ENCODE results near the gene DNHD1. TPM values are rescaled to one million over a fixed set of nuclear protein-coding genes. Genes with fewer than 3 reads are reported as not detected.
A peak's percentile ranks its signal among the peaks of the same experiment; 100 is the strongest.

The DNHD1 gene
- total and polyA plus RNA-seq, 2 of the 8 experiments (the other 6 are each of a cell fraction or from before 2014, with no cell fraction given) = 5.0 to 6.8 TPM

DNA sequence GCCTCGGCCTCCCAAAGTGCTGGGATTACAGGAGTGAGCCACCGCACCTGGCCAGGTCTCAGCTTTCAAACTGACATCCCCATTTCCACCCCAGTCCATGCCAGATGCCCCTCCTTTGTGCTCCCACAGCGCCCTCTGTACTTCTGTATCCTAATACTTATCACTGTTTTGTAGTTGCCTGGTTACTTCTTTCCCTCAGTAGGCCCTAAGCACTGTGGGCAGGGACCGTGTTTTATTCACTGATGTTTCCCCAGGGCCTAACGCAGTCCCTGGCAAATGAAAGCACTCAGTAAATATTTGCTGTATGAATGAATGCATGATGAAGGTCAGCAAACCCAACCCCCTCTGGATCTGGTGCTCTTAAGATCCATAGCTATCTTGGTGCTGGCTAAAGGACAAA, 21.1 kb upstream of the DNHD1 start:
- Histone ChIP-seq H3K79me2 (ENCODE audit: control insufficient read depth in 1 of 2, insufficient read depth in 2 of 2, low read length in 2 of 2) (peaks cover 6 to 14% of the 10 kb centered on the region in 2 experiments), H2BK12ac (ENCODE audit: low read depth, low read length) (no peak overlapping the region), H3K4me3 (ENCODE audit: extremely low read depth in 1 of 4, insufficient read depth in 2 of 4, low read depth in 3 of 4, low read length in 4 of 4) (no peak overlapping the region), H3K14ac (ENCODE audit: insufficient read length) (no peak overlapping the region), H2BK120ac (replicated peaks; ENCODE audit: low read depth, low read length) (no peak overlapping the region), H2AFZ (ENCODE audit: low read length) (no peak overlapping the region), H3K9ac (replicated peaks in 1 of 4; ENCODE audit: extremely low read depth in 1 of 4, low read depth in 3 of 4, low read length in 3 of 4) (no peak overlapping the region), H3K9me3 (ENCODE audit: insufficient read depth in 2 of 2, low read depth in 1 of 2, low read length in 1 of 2) (no peaks in the 10 kb centered on the region), H3K23ac (ENCODE audit: insufficient read length) (no peak overlapping the region), H3K27ac (ENCODE audit: low read depth, low read length) (0 out of 2 replicates have a peak overlapping the region, but pooled peaks have one; percentile 29), H3K27me3 (replicated peaks in 1 of 4; ENCODE audit: control insufficient read depth in 3 of 4, extremely low read depth in 1 of 4, insufficient read depth in 3 of 4, low read length in 3 of 4) (no peaks in the 10 kb centered on the region; a peak in 1 of 7 replicates), H3K4ac (replicated peaks; ENCODE audit: insufficient read length, low read depth, low read length) (no peak overlapping the region), H3K56ac (replicated peaks; ENCODE audit: insufficient read length, low read depth, low read length) (no peak overlapping the region), H4K8ac (ENCODE audit: extremely low read depth, insufficient read depth, low read length) (no peak overlapping the region), H4K91ac (replicated peaks; ENCODE audit: insufficient read length, low read length) (no peak overlapping the region), H2BK20ac (ENCODE audit: low read length) (no peak overlapping the region), H4K5ac (ENCODE audit: insufficient read length, low read depth, low read length) (no peak overlapping the region), H2BK5ac (ENCODE audit: low read depth, low read length) (no peak overlapping the region), H2BK15ac (ENCODE audit: low read length) (no peak overlapping the region), H4K20me1 (replicated peaks in 1 of 2; ENCODE audit: control insufficient read depth in 1 of 2, insufficient read depth in 2 of 2, low read length in 2 of 2) (peaks cover 1 to 6% of the 10 kb centered on the region in 2 experiments), H2AK5ac (ENCODE audit: low read depth, low read length) (no peak overlapping the region), H3K18ac (ENCODE audit: extremely low read depth, low read length) (no peak overlapping the region), H3K4me1 (replicated peaks in 1 of 4; ENCODE audit: control insufficient read depth in 3 of 4, insufficient read depth in 4 of 4, low read length in 3 of 4) (peaks cover 8 to 24% (median 11%) of the 10 kb centered on the region in 4 experiments), H3K4me2 (ENCODE audit: insufficient read depth in 1 of 2, low read depth in 2 of 2, low read length in 2 of 2) (no peak overlapping the region; a peak in 1 of 4 replicates), H3K36me3 (ENCODE audit: control insufficient read depth in 2 of 4, insufficient read depth in 4 of 4, low read length in 3 of 4) (peaks cover 13 to 34% (median 24%) of the 10 kb centered on the region in 4 experiments), H3K79me1 (ENCODE audit: low read depth, low read length) (peaks cover 7% of the 10 kb centered on the region; the same call in 1 of the 2 replicates), H3K23me2 (ENCODE audit: low read depth, low read length) (peaks cover 15% of the 10 kb centered on the region)
- POLR2A ChIA-PET (ENCODE audit: partially characterized antibody) = interaction anchor here (1.1 to 3.1 kb wide), 13 partner anchors 9 to 205 kb away, joined by 3 to 13 read pairs (median 4); partner anchors contain the start of genes DNHD1, HPX and TAF10
- DNase-seq (ENCODE audit: low read depth in 1 of 2, low spot score in 2 of 2) = peak in 1 of 2 experiments; percentile 46
- CTCF ChIA-PET (ENCODE audit: partially characterized antibody) = interaction anchor here (0.8 to 7.0 kb wide), 26 partner anchors 8 to 215 kb away, joined by 3 to 69 read pairs (median 6); partner anchors contain the start of genes APBB1, DNHD1, HPX and SMPD1
- FAIRE-seq = no peak
- peak; percentile 29 to 49; a peak in 3 of 4 replicates for TF ChIP-seq RAD21 (IDR thresholded peaks at IDR 0.05 in 1 of 2, conservative IDR thresholded peaks at IDR 0.05 in 1 of 2; ENCODE audit: low read depth in 2 of 2, low read length in 2 of 2)
- peak in 1 of 2 experiments; percentile 2; a peak in 1 of 3 replicates for TF ChIP-seq POLR2A (IDR thresholded peaks at IDR 0.05; ENCODE audit: control extremely low read depth in 1 of 2, low read depth in 2 of 2, low read length in 2 of 2)
- TF ChIP-seq, protein P1, sequence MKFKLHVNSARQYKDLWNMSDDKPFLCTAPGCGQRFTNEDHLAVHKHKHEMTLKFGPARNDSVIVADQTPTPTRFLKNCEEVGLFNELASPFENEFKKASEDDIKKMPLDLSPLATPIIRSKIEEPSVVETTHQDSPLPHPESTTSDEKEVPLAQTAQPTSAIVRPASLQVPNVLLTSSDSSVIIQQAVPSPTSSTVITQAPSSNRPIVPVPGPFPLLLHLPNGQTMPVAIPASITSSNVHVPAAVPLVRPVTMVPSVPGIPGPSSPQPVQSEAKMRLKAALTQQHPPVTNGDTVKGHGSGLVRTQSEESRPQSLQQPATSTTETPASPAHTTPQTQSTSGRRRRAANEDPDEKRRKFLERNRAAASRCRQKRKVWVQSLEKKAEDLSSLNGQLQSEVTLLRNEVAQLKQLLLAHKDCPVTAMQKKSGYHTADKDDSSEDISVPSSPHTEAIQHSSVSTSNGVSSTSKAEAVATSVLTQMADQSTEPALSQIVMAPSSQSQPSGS (IDR thresholded peaks at IDR 0.05; ENCODE audit: low read length) = no peak
- TF ChIP-seq KDM1A (IDR thresholded peaks at IDR 0.05; ENCODE audit: borderline replicate concordance, low read length) = no peak
- TF ChIP-seq, protein P2, sequence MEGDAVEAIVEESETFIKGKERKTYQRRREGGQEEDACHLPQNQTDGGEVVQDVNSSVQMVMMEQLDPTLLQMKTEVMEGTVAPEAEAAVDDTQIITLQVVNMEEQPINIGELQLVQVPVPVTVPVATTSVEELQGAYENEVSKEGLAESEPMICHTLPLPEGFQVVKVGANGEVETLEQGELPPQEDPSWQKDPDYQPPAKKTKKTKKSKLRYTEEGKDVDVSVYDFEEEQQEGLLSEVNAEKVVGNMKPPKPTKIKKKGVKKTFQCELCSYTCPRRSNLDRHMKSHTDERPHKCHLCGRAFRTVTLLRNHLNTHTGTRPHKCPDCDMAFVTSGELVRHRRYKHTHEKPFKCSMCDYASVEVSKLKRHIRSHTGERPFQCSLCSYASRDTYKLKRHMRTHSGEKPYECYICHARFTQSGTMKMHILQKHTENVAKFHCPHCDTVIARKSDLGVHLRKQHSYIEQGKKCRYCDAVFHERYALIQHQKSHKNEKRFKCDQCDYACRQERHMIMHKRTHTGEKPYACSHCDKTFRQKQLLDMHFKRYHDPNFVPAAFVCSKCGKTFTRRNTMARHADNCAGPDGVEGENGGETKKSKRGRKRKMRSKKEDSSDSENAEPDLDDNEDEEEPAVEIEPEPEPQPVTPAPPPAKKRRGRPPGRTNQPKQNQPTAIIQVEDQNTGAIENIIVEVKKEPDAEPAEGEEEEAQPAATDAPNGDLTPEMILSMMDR (IDR thresholded peaks at IDR 0.05; ENCODE audit: control extremely low read depth in 1 of 3, insufficient read depth in 1 of 3, low read depth in 1 of 3, low read length in 3 of 3) = peak; percentile 11 to 49 (median 18); a peak in 3 of 4 replicates
- WGBS, 2 experiments (ENCODE audit: extremely low coverage in 1 of 2, insufficient coverage in 1 of 2, insufficient read length in 1 of 2, insufficient replicate concordance in 2 of 2, low coverage in 1 of 2, low lambda C conversion rate in 2 of 2, missing lambda C conversion rate in 1 of 2) = 68% methylated on average over 5 of the region's 5 CpGs; no CpG with 5 or more reads in 1 of the 2 experiments

All from H1 (cell line).